ENCODE data around the gene MAPKAP1. TPM values are rescaled to one million over a fixed set of nuclear protein-coding genes. Genes with fewer than 3 reads are reported as not detected.
A peak's percentile ranks its signal among the peaks of the same experiment; 100 is the strongest.

Gene MAPKAP1
- total and polyA plus RNA-seq, 9 of the 15 experiments (the other 6 are each of a cell fraction or from before 2014, with no cell fraction given) = 2.6 to 82.1 (median 61.1) TPM

DNA sequence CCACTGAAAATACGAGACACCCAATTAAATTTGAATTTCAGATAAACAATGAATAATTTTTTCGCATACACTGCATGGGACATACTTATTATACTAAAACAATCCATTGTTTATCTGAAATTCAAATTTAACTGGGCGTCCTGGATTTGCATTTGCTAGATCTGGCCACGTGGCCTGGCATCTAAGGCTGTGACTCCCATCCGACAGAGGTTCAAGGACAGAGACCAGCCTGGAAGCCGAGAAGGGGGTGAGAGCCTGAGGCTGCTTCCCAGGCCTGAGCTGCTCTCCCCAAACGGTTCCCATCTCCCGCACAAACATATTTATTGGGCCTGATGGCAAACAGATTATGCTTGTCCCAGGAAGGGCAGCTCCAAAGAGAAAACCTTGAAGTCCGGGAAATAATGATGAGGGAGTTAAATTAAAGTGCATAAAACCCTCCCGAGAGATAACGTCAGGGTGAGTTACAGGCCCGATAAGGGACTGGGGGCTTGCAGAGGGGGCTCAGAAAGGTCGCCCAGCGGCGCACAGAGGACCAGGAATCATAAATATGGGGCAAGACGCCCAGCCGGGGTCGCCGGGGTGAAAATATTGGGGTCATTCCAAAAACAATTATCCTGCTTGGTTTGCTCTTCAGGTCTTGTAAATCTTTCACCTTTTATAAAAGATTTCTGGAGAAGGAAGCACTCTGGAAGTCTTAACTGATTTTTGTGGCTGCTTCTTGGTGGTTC lies 281.7 kb downstream of the MAPKAP1 start:
- DNase-seq (ENCODE audit: extremely low read depth in 1 of 4, low spot score in 3 of 4) = no peak
- Histone ChIP-seq H4K20me1 (replicated peaks; ENCODE audit: control insufficient read depth, insufficient read depth, low read length) (no peaks in the 10 kb centered on the region), H3K9me1 (ENCODE audit: control insufficient read depth, insufficient read depth, low read length) (no peaks in the 10 kb centered on the region), H3K9ac (ENCODE audit: insufficient read depth in 1 of 2, low read depth in 2 of 2, low read length in 2 of 2) (no peak overlapping the region), H3K4me3 (no peak overlapping the region), H3K27ac (ENCODE audit: extremely low read depth, low read depth, low read length) (no peak overlapping the region), H3K4me2 (ENCODE audit: insufficient read depth, low read length) (no peak overlapping the region), H3K79me2 (ENCODE audit: control insufficient read depth, insufficient read depth, low read length) (no peaks in the 10 kb centered on the region), H3K27me3 (ENCODE audit: control insufficient read depth in 2 of 2, insufficient read depth in 2 of 2, low read length in 2 of 2) (no peaks in the 10 kb centered on the region), H3K4me1 (replicated peaks in 1 of 2; ENCODE audit: control insufficient read depth in 2 of 2, insufficient read depth in 2 of 2, low read length in 2 of 2) (peaks cover 9 to 49% of the 10 kb centered on the region in 2 experiments; a peak in 4 of 5 replicates), H2AFZ (ENCODE audit: low read depth, low read length) (peak overlapping the region; percentile 99), H3K9me3 (replicated peaks; ENCODE audit: control insufficient read depth, insufficient read depth, low read depth, low read length) (no peaks in the 10 kb centered on the region), H3K36me3 (ENCODE audit: control insufficient read depth, insufficient read depth, low read length) (no peaks in the 10 kb centered on the region)
- POLR2A ChIA-PET = no interaction called here
- no TSS peak for BruUV-seq (replicated peaks)
- WGBS (ENCODE audit: insufficient coverage, low coverage, missing lambda C conversion rate) = 68% methylated on average over 19 of the region's 19 CpGs
- TF ChIP-seq SLC30A9 (CRISPR knock-in tag; IDR thresholded peaks at IDR 0.05) (no peak), TBL1XR1 (IDR thresholded peaks at IDR 0.05; ENCODE audit: low read length in 2 of 2) (no peak)
- TF ChIP-seq, protein P1, sequence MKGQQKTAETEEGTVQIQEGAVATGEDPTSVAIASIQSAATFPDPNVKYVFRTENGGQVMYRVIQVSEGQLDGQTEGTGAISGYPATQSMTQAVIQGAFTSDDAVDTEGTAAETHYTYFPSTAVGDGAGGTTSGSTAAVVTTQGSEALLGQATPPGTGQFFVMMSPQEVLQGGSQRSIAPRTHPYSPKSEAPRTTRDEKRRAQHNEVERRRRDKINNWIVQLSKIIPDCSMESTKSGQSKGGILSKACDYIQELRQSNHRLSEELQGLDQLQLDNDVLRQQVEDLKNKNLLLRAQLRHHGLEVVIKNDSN (CRISPR knock-in tag; IDR thresholded peaks at IDR 0.05) = peak; percentile 30
- FAIRE-seq = no peak
- intact Hi-C loops (cut with micrococcal nuclease) = loop anchor here (5.0 kb wide), 2 partner anchors 47 to 112 kb away; no protein-coding TSS in a partner anchor
- CTCF ChIA-PET (ENCODE audit: low intra/inter-chr PET ratio) = no interaction called here
- ATAC-seq = no peak
- in situ Hi-C loops (cut with MboI) = no loop called here

DNA sequence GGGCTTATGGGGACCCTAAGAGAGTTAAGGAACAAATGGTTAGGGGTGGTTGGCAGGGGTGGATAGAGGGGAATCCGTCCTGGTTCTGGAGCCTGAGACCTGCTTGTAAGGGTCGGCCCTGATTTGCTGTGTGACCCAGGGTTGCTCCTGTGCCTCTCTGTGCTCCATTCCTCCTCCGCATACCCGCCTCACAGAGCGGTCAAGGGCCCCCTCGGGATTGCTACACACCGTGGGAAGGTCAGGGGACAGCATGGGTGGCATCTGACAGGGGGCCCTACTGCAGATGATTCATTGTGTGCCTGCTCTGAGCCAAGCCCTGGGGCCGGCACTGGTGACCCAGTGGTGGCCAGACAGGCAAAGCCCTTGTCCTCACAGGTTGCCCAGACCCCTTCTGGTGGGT lies 283.0 kb downstream of the MAPKAP1 start:
- Histone ChIP-seq H3K79me2 (ENCODE audit: control insufficient read depth, insufficient read depth, low read length) (no peaks in the 10 kb centered on the region), H4K20me1 (replicated peaks; ENCODE audit: control insufficient read depth, insufficient read depth, low read length) (no peaks in the 10 kb centered on the region), H3K4me2 (ENCODE audit: insufficient read depth, low read length) (no peak overlapping the region), H3K36me3 (ENCODE audit: control insufficient read depth, insufficient read depth, low read length) (no peaks in the 10 kb centered on the region), H3K27me3 (ENCODE audit: control insufficient read depth in 2 of 2, insufficient read depth in 2 of 2, low read length in 2 of 2) (no peaks in the 10 kb centered on the region), H3K9me3 (replicated peaks; ENCODE audit: control insufficient read depth, insufficient read depth, low read depth, low read length) (no peaks in the 10 kb centered on the region), H3K9ac (ENCODE audit: insufficient read depth in 1 of 2, low read depth in 2 of 2, low read length in 2 of 2) (0 out of 4 replicates have a peak overlapping the region, but pooled peaks of 1 of the 2 experiments have one; percentile 31), H3K4me3 (no peak overlapping the region), H3K27ac (ENCODE audit: extremely low read depth, low read depth, low read length) (no peak overlapping the region), H2AFZ (ENCODE audit: low read depth, low read length) (no peak overlapping the region), H3K9me1 (ENCODE audit: control insufficient read depth, insufficient read depth, low read length) (no peaks in the 10 kb centered on the region), H3K4me1 (replicated peaks in 1 of 2; ENCODE audit: control insufficient read depth in 2 of 2, insufficient read depth in 2 of 2, low read length in 2 of 2) (peaks cover 9 to 41% of the 10 kb centered on the region in 2 experiments; a peak in 4 of 5 replicates)
- intact Hi-C loops (cut with micrococcal nuclease) = no loop called here
- no peak for FAIRE-seq
- BruUV-seq (replicated peaks) = no TSS peak
- WGBS (ENCODE audit: insufficient coverage, low coverage, missing lambda C conversion rate) = 41% methylated on average over 8 of the region's 8 CpGs
- no peak for ATAC-seq
- in situ Hi-C loops (cut with MboI) = no loop called here
- ChIA-PET POLR2A (interaction anchor here (1.0 kb wide), 1 partner anchor 11 kb away, joined by 5 read pairs; no protein-coding TSS in a partner anchor), CTCF (ENCODE audit: low intra/inter-chr PET ratio) (no interaction called here)
- DNase-seq (ENCODE audit: extremely low read depth in 1 of 4, low spot score in 3 of 4) = no peak
- no peak for TF ChIP-seq CHCHD3 (CRISPR knock-in tag; IDR thresholded peaks at IDR 0.05)
- peak; percentile 68 for TF ChIP-seq BCOR (IDR thresholded peaks at IDR 0.05)
- TF ChIP-seq FOXJ3 (CRISPR knock-in tag; IDR thresholded peaks at IDR 0.05) = no peak
- no peak for TF ChIP-seq EP400 (IDR thresholded peaks at IDR 0.05)
- peak; percentile 71 for TF ChIP-seq ZFP36 (IDR thresholded peaks at IDR 0.05; ENCODE audit: low read depth, low read length, partially characterized antibody)
- TF ChIP-seq TAF7 (tag; IDR thresholded peaks at IDR 0.05) = no peak
- no peak for TF ChIP-seq ZNF143 (CRISPR knock-in tag; IDR thresholded peaks at IDR 0.05)
- TF ChIP-seq TRIM28 (IDR thresholded peaks at IDR 0.05) = no peak
- TF ChIP-seq HDAC2 (IDR thresholded peaks at IDR 0.05) = 0 out of 2 replicates have a peak, but pooled peaks have one; percentile 30
- TF ChIP-seq ZNF165 (CRISPR knock-in tag; IDR thresholded peaks at IDR 0.05; ENCODE audit: borderline replicate concordance) = no peak
- peak in 1 of 2 experiments; percentile 49; a peak in 1 of 4 replicates for TF ChIP-seq KDM1A (IDR thresholded peaks at IDR 0.05)

Data from K562 (cell line).